Activated CD4-positive, alpha-beta T cell treated with anti-CD3 and anti-CD28 coated beads, Interleukin-2, Interleukin-4, amounts not matched to agents 100 ng/mL and 50 ng/mL, durations not matched to agents 16 hours and 8 hours (primary cell): ENCODE measurements around the gene JPH4.

Experiments used
- DNase-seq: peaks from one replicate; pipeline ENCODE4 v3.0.0-alpha.2; 2020; ENCODE audit warnings: low spot score

Gene JPH4

DNA sequence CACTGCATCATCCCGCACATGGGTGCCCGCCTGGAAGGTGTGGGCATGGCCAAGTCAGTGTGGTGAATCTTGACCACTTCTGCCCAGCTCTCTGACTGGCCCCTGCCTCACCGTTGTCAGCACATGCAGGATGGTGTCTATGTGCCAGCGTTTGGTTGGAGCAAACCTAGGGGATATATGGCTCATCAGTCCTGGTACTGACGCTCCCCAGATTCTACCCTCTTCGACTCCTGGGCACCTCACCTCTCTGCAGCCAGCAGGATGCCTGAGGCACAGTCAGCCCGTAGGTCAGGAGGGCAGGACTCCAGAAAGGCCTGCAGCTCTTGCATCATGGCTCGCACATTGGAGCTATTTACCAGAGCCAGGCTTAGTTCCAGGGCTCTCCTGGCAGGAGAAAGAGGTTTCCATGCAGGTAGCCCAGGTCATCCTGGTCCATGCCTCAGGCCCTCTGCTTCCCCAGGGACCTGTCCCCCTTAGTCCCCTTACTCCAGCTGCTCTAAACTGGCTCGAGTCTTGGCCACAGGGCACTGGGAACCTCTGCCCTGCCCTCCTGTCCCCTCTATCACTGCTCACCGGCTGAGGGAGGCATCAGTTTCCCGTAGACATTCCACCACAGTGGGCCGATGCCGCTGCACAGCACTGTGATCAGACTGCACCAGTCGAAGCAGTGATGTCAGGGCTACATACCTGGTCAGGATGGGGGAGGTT is 15.0 kb downstream of the JPH4 start:
- DNase-seq: no peak

GRCh38 chr14:23562822-23563472 is 15.6 kb downstream of the JPH4 start:
- DNase-seq: peak; percentile 55

GRCh38 chr14:23561873-23562821 is 16.4 kb downstream of the JPH4 start:
- DNase-seq: no peak

DNA sequence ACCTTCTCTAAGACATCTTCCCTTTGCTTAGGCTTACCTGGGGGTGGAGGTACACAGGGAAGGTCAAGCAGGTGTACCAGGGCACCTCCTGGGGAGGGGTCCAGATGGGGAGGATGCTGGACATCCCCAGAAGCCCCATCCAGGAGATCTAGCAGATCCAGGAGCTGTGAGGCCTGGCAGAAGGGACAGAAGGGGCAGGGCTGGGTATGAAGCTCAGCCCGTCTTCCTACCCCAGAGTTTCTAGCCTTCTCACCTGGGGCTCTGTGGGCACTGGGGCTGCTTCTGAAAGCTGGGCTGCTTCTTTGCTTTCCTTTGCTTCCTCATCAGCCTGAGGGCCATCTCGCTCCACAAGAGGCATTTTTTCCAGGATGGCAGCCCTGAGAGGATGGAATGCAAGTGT is 17.3 kb downstream of the JPH4 start:
- no peak for DNase-seq

- DNase-seq: no peak
Measured at GRCh38 chr14:23559926-23560520, 18.6 kb downstream of the JPH4 start.

- peak; percentile 68 for DNase-seq
Measured at GRCh38 chr14:23559010-23559925, 19.3 kb downstream of the JPH4 start.

DNA sequence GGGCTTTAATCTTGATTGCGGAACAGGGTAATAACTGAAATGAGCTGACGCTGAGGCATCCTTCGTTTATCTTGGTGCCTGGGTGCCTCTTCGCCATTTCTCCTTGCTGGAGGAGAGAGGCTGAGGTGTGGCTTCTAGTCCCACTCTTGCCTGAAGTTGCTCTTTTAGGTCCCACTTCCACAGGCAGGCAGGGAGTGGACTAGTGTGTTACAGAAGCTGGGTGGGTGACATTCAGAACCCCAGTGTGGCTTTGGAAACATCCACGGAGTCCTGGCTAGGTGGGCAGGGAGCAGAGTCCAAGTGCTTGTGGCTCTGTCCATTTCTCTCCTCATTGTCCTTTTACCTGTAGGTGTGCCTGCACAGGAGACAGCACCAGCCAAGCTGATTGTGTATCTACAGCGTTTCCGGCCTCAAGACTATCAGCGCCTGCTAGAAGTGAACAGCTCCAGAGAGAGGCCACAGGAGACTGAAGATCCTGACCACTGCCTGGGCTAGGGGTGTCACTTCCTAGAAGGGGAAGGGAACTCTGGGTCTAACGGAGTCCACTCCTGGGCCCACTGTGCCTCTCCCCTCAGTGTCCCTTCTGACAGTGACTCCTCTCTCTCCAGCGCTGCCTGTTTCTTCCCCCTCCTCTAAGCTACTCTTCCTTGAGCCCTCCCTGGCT is 20.1 kb downstream of the JPH4 start:
- no peak for DNase-seq

DNA sequence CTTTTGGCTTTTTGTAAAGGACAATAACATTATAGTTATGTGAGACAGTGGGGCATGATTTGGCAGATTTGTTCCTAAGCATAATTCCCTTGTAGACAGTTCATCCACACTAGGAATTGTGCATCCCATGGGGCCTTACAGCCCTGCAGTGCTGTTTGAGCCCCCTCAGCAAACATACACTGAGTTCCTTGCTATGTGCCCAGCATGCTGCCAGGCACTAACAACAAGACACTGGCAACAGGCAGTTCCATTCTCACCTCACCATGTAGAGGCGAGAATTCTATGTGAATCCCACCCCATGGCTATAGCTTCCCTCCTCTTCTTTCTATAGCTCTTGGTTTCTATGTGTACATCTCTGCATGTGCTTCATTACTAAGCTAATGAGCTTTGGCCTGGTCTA is 20.6 kb downstream of the JPH4 start:
- no peak for DNase-seq

GRCh38 chr14:23557521-23557920 is 21.1 kb downstream of the JPH4 start:
- DNase-seq: no peak

- DNase-seq: no peak
Measured at GRCh38 chr14:23556700-23557440, 21.7 kb downstream of the JPH4 start.

GRCh38 chr14:23555882-23556699 is 22.5 kb downstream of the JPH4 start, which contains the start of gene THTPA:
TSS of gene THTPA (plus strand) at chr14:23556271. CDS start at chr14:23556758, 487 bp downstream.
- peak; percentile 94 for DNase-seq

DNA sequence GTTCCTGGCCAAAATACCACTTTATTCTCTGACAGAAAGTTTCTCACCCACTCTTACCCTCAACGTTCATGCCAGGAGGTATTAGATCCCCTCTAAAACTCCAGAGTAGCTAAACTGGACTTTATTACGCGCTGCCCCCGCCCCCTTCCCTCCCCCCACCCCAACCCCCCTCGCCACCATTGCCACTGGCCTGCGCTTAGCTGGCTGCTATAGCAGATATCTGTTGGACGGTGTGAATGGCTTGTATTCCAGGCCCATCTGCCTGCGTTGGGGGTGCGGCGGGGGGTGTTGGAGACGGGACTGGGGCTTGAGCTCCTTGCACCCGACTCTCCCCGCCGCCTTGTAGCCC is 23.1 kb downstream of the JPH4 start:
- no peak for DNase-seq

DNA sequence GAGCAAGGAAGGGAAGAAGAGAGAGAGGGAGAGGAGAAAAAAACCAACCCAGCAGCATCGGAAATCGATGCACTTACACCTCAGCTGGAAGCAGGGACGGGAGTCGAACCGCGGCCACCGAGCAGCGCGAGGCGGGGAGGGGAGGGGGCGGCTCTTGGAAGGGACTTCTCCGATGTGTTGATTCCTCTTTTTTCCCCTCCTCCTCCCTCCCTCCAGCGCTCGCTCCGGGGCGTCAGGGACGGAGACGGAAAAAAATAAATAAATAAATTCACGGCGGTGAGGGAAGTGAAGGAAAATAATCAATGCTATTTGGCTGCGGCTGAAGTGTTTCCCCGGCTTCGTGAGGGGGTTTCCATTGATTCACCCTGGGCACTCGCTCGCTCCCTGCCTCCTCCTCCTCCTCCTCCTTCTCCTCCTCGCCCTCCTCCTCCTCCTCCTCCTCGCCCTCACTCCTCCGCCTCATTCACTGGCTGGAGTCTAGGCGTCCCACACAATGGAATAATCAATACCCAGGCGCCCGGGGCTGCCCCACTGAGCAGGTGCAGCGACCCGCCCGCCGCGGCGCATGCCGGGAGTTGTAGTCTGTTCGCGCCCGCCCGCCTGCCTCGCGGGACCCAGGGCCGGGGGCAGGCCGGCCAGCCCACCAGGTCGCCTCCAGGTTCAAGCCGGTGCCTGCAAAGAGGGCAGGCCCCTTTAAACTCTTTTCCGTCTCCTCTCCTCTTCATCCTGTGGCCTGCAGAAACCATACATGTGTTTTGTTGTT is 27.1 kb downstream of the JPH4 start, which contains the start of gene ZFHX2:
Gene ZFHX2, minus strand, starts transcription at position 500 of the 763 bp plus-strand sequence. CDS start 16,440 bp downstream, outside the sequence.
- peak; percentile 85 for DNase-seq

GRCh38 chr14:23550812-23551265 is 27.8 kb downstream of the JPH4 start:
- DNase-seq: no peak

GRCh38 chr14:23550131-23550811 is 28.3 kb downstream of the JPH4 start:
- no peak for DNase-seq

DNA sequence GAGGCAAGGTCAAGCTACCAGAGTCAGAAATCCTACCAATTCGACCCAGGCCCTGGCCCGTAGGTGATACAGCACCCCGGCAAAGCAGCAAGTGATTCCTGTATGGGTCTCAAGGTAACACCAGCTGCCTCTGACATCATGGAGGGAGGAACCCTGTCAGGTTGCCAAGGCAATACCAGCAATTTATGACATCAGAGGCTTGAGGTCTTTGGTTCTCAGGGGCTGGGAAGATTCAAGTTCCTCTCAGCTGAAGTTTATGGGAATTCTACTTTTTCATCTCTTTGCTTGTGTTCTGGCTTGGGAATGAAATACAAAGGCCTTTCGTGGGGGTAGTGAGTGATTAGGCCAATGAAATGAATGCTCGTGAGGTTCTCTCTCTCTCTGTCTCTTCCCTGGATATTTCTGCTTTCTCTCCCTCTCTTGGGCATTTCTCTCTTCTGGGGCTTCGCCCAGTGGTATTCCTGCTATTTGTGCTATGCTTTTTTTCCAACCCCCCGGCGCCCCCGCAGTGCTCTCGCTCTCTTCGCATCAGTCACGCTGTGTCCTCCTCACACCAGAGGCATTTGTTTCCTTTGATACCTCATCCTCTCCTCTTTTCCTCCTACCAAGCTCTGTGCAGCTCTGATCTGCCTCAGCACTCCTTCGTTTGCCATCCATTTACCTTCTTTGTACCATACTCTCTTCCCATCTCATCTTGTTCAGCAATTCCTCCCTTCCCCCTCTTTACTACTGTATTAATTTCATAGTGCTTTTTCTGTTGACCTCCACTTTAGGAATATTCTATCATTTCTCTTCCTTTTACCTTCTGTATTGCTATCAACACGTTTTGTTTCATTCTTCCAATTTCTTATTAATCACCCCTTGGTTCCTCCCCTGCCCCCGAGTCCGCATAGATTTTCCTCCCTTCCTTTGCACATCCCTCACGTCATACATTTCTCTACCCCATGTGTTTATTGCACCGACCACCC is 30.0 kb downstream of the JPH4 start:
- DNase-seq: no peak
